Kidney (tissue), 14 donors: ENCODE results near the gene LCN6. TPM values are rescaled to one million over a fixed set of nuclear protein-coding genes. Genes with fewer than 3 reads are reported as not detected.
"Not testable (repeated sequence)": the region's sequence is repeated elsewhere in the genome, so short reads cannot be mapped to it uniquely, and the experiment has no call there.

Experiments used
- DNase-seq, 5 donors: peaks; one replicate each; pipeline ENCODE4 v3.0.0-alpha.2; 2013 to 2020
- FAIRE-seq: peaks from 2 replicates; lab custom pipeline; 2012; peaks lifted over from hg19 to GRCh38; lab: Jason Lieb, UNC
- H3K27ac ChIP-seq, 2 donors: one replicate each; pipeline ENCODE4 v1.7.0; 2013; ENCODE audit warnings: low read depth in 2 of 2, low read length in 2 of 2, inconsistent platforms in 1 of 2
- H3K27me3 ChIP-seq: one replicate; pipeline ENCODE4 v1.7.1; 2013; ENCODE audit warnings: low read length, inconsistent platforms; ENCODE audit not compliant: control insufficient read depth, insufficient read depth
- H3K36me3 ChIP-seq, 3 donors: one replicate each; pipeline versions ENCODE4 v1.7.0 to v1.7.1; 2013; ENCODE audit warnings: low read length in 3 of 3, control low read depth in 1 of 3, inconsistent platforms in 1 of 3; ENCODE audit not compliant: insufficient read depth in 3 of 3, control insufficient read depth in 2 of 3
- H3K4me1 ChIP-seq, 3 donors: one replicate each; pipeline versions ENCODE4 v1.7.0 to v1.7.1; 2013; ENCODE audit warnings: low read length in 3 of 3, inconsistent platforms in 1 of 3, low read depth in 1 of 3; ENCODE audit not compliant: control insufficient read depth in 2 of 3, insufficient read depth in 2 of 3
- H3K4me3 ChIP-seq, 3 donors: one replicate each; pipeline versions ENCODE4 v1.7.0 to v1.8.1; 2013; ENCODE audit warnings: low read length in 3 of 3, control low read depth in 1 of 3, inconsistent platforms in 1 of 3
- H3K9ac ChIP-seq, 3 donors: one replicate each; pipeline versions ENCODE4 v1.7.0 to v1.7.1; 2013; ENCODE audit warnings: low read length in 3 of 3, control low read depth in 1 of 3, inconsistent platforms in 1 of 3
- H3K9me3 ChIP-seq, 3 donors: one replicate each; pipeline versions ENCODE4 v1.7.0 to v1.7.1; 2013; ENCODE audit warnings: low read length in 3 of 3, control low read depth in 1 of 3, inconsistent platforms in 1 of 3; ENCODE audit not compliant: control insufficient read depth in 2 of 3, insufficient read depth in 1 of 3
- CTCF ChIP-seq: IDR thresholded peaks from 3 replicates; pipeline ENCODE4 v1.5.1; 2012; ENCODE audit warnings: mild to moderate bottlenecking, moderate library complexity, borderline replicate concordance; ENCODE audit not compliant: insufficient read depth; ENCODE audit errors: extremely low read depth
- intact Hi-C: fragments of 100-400 bp; cut with DNase I; formaldehyde crosslinking; loops from one replicate; pipeline ENCODE4 v1.11.1; 2022
- polyA plus RNA-seq: library from polyadenylated mRNA; stranded (reverse); fragments of 350-450 nt; fragmentation: Illumina TruSeq; extraction: RNeasy Lipid Tissue Mini Kit (QIAGEN cat#74804); gene quantifications from one replicate; pipeline ENCODE4 v1.2.3, GENCODE V29; 2014; ENCODE audit warnings: low read depth, low replicate concordance; ENCODE audit not compliant: insufficient read depth
- total RNA-seq: library from RNA; stranded (reverse); fragmentation: NEBNext Ultra II Directional; extraction: Animal tissue kit (Norgen Biotek cat#: 25700); gene quantifications from one replicate; pipeline ENCODE4 v1.2.1, GENCODE V29; 2021
- donor health status: control.
- donor health status: control.
- donor health status: control.
- donor health status: control.
- donor health status: control.
- donor health status: DM: yes; HTN: yes; CAD: no.
- donor health status: Normal renal cell carcinoma (clear cell type).

The LCN6 gene
- total and polyA plus RNA-seq, 2 donors from 2014 or later, result 16.0 TPM; not detected in 1

DNA sequence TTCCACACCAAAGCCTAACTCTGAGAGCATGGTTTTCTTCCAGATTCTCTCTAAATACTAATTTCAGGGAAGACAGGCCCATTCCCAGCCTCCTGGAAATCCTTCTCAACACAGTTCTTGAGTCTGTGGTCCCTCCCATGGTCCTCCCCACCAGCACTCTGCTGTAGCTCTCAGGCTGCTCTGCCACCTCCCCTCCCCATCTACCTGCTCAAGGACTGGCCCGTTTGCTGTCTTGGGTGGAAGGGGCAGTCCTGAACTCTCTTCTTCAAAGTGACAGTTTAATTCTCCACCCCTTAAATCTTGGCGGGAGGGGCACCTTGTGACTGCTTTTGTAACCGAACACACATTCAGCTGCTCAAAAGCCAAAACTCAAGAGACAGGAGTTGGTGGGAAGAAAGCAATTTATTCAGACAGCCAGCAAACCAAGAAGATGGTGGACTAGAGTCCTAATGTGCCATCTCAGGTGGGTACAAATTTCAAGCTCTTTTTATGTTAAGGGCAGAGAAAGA, 23.6 kb upstream of the LCN6 start:
- Histone ChIP-seq H3K36me3 (no peaks in the 10 kb centered on the region), H3K27me3 (no peaks in the 10 kb centered on the region), H3K4me3 (no peak overlapping the region), H3K9me3 (no peaks in the 10 kb centered on the region), H3K4me1 (no peaks in the 10 kb centered on the region), H3K27ac (no peak overlapping the region), H3K9ac (no peak overlapping the region)
- FAIRE-seq (no peak), DNase-seq (peak in 1 of 5 donors; percentile 29)
- no peak for TF ChIP-seq CTCF
- intact Hi-C loops, result no loop called here

DNA sequence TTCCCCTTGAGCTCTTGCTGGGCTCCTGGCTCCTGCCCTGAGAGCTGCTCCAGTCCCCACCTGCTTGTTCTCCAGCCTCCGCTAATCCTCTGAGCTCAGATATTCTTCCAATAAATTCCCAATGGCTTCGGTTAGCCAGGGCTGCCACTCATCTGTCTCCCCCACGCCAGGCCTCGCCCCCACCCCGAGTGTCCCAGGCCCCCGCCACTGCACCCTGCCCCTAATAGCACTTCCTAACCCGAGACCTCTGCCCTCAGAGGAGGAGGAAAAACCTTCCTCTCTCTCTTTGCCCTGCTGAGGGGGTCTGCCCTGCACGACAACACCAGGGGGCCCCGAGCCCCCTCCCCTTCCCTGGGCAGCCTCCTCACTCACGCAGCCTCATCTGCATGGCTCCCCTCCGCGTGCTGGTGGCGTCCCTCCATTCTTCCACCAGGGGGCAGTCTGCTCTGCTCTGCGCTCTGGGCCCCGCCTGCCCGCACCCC, 21.4 kb upstream of the LCN6 start:
- intact Hi-C loops, result no loop called here
- DNase-seq (peak in 2 of 5 donors; percentile 41 to 52), FAIRE-seq (no peak)
- TF ChIP-seq CTCF, result peak; percentile 70
- Histone ChIP-seq H3K27ac (no peak overlapping the region), H3K9me3 (no peaks in the 10 kb centered on the region), H3K4me3 (no peak overlapping the region), H3K9ac (no peak overlapping the region), H3K36me3 (no peaks in the 10 kb centered on the region), H3K4me1 (no peaks in the 10 kb centered on the region), H3K27me3 (no peaks in the 10 kb centered on the region)

GRCh38 chr9:136766410-136767120, 18.2 kb upstream of the LCN6 start:
- FAIRE-seq, H3K4me1 ChIP-seq, H3K36me3 ChIP-seq, H3K4me3 ChIP-seq, H3K27ac ChIP-seq, H3K9ac ChIP-seq, intact Hi-C loops, H3K27me3 ChIP-seq, H3K9me3 ChIP-seq: not testable (repeated sequence)
- peak in 4 of 5 donors; percentile 59 to 72 (median 66) for DNase-seq

DNA sequence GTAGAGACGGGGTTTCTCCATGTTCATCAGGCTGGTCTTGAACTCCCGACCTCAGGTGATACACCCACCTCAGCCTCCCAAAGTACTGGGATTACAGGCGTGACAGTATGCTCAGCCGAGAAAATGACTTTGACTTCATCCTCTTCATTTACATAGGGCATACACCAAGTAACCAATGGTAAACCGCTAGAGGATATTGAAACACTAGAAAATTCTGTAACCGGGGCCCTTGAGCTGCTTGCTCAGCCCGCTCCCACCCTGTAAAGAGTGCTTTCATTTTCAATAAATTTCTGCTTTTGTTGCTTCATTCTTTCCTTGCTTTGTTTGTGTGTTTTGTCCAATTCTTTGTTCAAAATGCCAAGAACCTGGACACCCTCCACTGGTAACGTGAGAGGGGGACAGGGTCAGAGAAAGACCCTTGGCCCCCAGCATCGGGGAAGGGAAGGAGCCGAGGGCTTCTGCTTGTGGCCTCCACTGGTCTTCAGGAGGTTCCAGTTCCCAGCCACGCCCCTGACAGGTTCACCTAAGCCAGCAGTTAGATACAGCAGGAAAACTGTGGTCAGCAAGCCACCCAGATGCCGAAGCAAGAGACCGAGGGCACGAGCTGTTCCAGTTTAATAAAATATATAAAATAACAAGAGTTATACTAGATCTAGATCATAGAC, 17.6 kb upstream of the LCN6 start:
- H3K27me3 ChIP-seq, FAIRE-seq: not testable (repeated sequence)

More for the DNA sequence above, 17.6 kb upstream of the LCN6 start:
- H3K36me3 ChIP-seq, H3K4me1 ChIP-seq, H3K27ac ChIP-seq, intact Hi-C loops, H3K9ac ChIP-seq, H3K9me3 ChIP-seq, H3K4me3 ChIP-seq: not testable (repeated sequence)
- peak in 1 of 5 donors; percentile 29 for DNase-seq
